ENCODE data around the gene NTHL1. TPM values are rescaled to one million over a fixed set of nuclear protein-coding genes. Genes with fewer than 3 reads are reported as not detected.
A peak's percentile ranks its signal among the peaks of the same experiment; 100 is the strongest.

The NTHL1 gene
- total RNA-seq, 1 donor from 2014 or later = 13.7 TPM

- peaks cover 62% of the 10 kb centered on the region for H3K79me2 ChIP-seq (ENCODE audit: insufficient read depth, low read length)
- H3K27me3 ChIP-seq (ENCODE audit: insufficient read depth, low read length) = no peaks in the 10 kb centered on the region
- Mint-ChIP-seq H3K36me3 (ENCODE audit: low read depth, unreplicated experiment) (no peaks in the 10 kb centered on the region), H3K4me3 (ENCODE audit: unreplicated experiment) (no peak overlapping the region), H3K9me3 (ENCODE audit: unreplicated experiment) (no peaks in the 10 kb centered on the region), H3K27me3 (ENCODE audit: low read depth, unreplicated experiment) (no peaks in the 10 kb centered on the region), H3K27ac (ENCODE audit: unreplicated experiment) (peak overlapping the region; percentile 62), H3K4me1 (ENCODE audit: low read depth, unreplicated experiment) (peaks cover 14% of the 10 kb centered on the region)
- DNase-seq (ENCODE audit: low read depth) (peak; percentile 59), FAIRE-seq (no peak)
- peak overlapping the region; percentile 95 for H3K27ac ChIP-seq (ENCODE audit: low read depth, low read length)
- no peaks in the 10 kb centered on the region for H3K9me3 ChIP-seq (ENCODE audit: insufficient read depth, low read depth, low read length)
- H4K20me1 ChIP-seq (ENCODE audit: insufficient read depth, low read length) = peaks cover 17% of the 10 kb centered on the region
- H3K4me3 ChIP-seq (ENCODE audit: insufficient read depth, low read depth, low read length) = peak overlapping the region; percentile 75
- peak overlapping the region; percentile 65 for H2AFZ ChIP-seq (ENCODE audit: low read depth, low read length)
- H3K4me2 ChIP-seq (ENCODE audit: low read length) = peak overlapping the region; percentile 99
- H3K4me1 ChIP-seq (ENCODE audit: insufficient read depth, low read length) = peaks cover 55% of the 10 kb centered on the region
- no peaks in the 10 kb centered on the region for H3K36me3 ChIP-seq (ENCODE audit: insufficient read depth, low read length)
- TF ChIP-seq EZH2 (IDR thresholded peaks at IDR 0.05; ENCODE audit: insufficient read depth, low read length) (no peak), CTCF (IDR thresholded peaks at IDR 0.05; ENCODE audit: insufficient read depth, low read depth, low read length) (no peak)
- peak overlapping the region; percentile 89 for H3K9ac ChIP-seq (ENCODE audit: low read length)
These were observed 14.4 kb downstream of the NTHL1 start for GRCh38 chr16:2033057-2033908.

GRCh38 chr16:2032285-2033056, 15.2 kb downstream of the NTHL1 start:
- H4K20me1 ChIP-seq (ENCODE audit: insufficient read depth, low read length) = peaks cover 25% of the 10 kb centered on the region
- Mint-ChIP-seq H3K9me3 (ENCODE audit: unreplicated experiment) (no peaks in the 10 kb centered on the region), H3K4me3 (ENCODE audit: unreplicated experiment) (peak overlapping the region; percentile 62), H3K4me1 (ENCODE audit: low read depth, unreplicated experiment) (peaks cover 18% of the 10 kb centered on the region), H3K36me3 (ENCODE audit: low read depth, unreplicated experiment) (no peaks in the 10 kb centered on the region), H3K27ac (ENCODE audit: unreplicated experiment) (no peak overlapping the region), H3K27me3 (ENCODE audit: low read depth, unreplicated experiment) (no peaks in the 10 kb centered on the region)
- DNase-seq (ENCODE audit: low read depth) (peak; percentile 27), FAIRE-seq (no peak)
- peak overlapping the region; percentile 99 for H3K4me2 ChIP-seq (ENCODE audit: low read length)
- H2AFZ ChIP-seq (ENCODE audit: low read depth, low read length) = no peak overlapping the region
- H3K9ac ChIP-seq (ENCODE audit: low read length) = peak overlapping the region; percentile 89
- TF ChIP-seq EZH2 (IDR thresholded peaks at IDR 0.05; ENCODE audit: insufficient read depth, low read length) (no peak), CTCF (IDR thresholded peaks at IDR 0.05; ENCODE audit: insufficient read depth, low read depth, low read length) (no peak)
- H3K9me3 ChIP-seq (ENCODE audit: insufficient read depth, low read depth, low read length) = no peaks in the 10 kb centered on the region
- H3K27me3 ChIP-seq (ENCODE audit: insufficient read depth, low read length) = no peaks in the 10 kb centered on the region
- H3K4me1 ChIP-seq (ENCODE audit: insufficient read depth, low read length) = peaks cover 53% of the 10 kb centered on the region
- no peaks in the 10 kb centered on the region for H3K36me3 ChIP-seq (ENCODE audit: insufficient read depth, low read length)
- peak overlapping the region; percentile 95 for H3K27ac ChIP-seq (ENCODE audit: low read depth, low read length)
- no peak overlapping the region for H3K4me3 ChIP-seq (ENCODE audit: insufficient read depth, low read depth, low read length)
- peaks cover 66% of the 10 kb centered on the region for H3K79me2 ChIP-seq (ENCODE audit: insufficient read depth, low read length)

Data from astrocyte (in vitro differentiated cells and primary cell).